ENCODE measurements around the gene INKA2.
A peak's percentile ranks its signal among the peaks of the same experiment; 100 is the strongest.

The INKA2 gene

GRCh38 chr1:111695801-111696200 is 43.4 kb downstream of the INKA2 start:
- no peak for TF ChIP-seq PAX5 (IDR thresholded peaks at IDR 0.05; ENCODE audit: insufficient read depth, low read length, severe bottlenecking)
- TF ChIP-seq POLR2AphosphoS5 (IDR thresholded peaks at IDR 0.05; ENCODE audit: low read depth, low read length): no peak
- no peak for TF ChIP-seq POU2F2 (IDR thresholded peaks at IDR 0.05; ENCODE audit: low read depth, low read length)
- TF ChIP-seq SPI1 (IDR thresholded peaks at IDR 0.05; ENCODE audit: low read depth, low read length): no peak
- no peak for TF ChIP-seq TAF1 (IDR thresholded peaks at IDR 0.05; ENCODE audit: low read depth, low read length)
- no peak for TF ChIP-seq POLR2A (IDR thresholded peaks at IDR 0.05; ENCODE audit: low read depth, low read length)
- DNase-seq (ENCODE audit: insufficient read length, low spot score) (no peak), FAIRE-seq (peak; percentile 87)

- no peak for FAIRE-seq
- no peak for DNase-seq (ENCODE audit: insufficient read length, low spot score)
- no peak for TF ChIP-seq POU2F2 (IDR thresholded peaks at IDR 0.05; ENCODE audit: low read depth, low read length)
- TF ChIP-seq PAX5 (IDR thresholded peaks at IDR 0.05; ENCODE audit: insufficient read depth, low read length, severe bottlenecking): no peak
- TF ChIP-seq POLR2AphosphoS5 (IDR thresholded peaks at IDR 0.05; ENCODE audit: low read depth, low read length): no peak
- no peak for TF ChIP-seq SPI1 (IDR thresholded peaks at IDR 0.05; ENCODE audit: low read depth, low read length)
- TF ChIP-seq POLR2A (IDR thresholded peaks at IDR 0.05; ENCODE audit: low read depth, low read length): no peak
- TF ChIP-seq TAF1 (IDR thresholded peaks at IDR 0.05; ENCODE audit: low read depth, low read length): no peak
Measured at GRCh38 chr1:111691886-111692285, 47.3 kb downstream of the INKA2 start.

GRCh38 chr1:111690306-111690617 is 48.9 kb downstream of the INKA2 start:
- no peak for TF ChIP-seq TAF1 (IDR thresholded peaks at IDR 0.05; ENCODE audit: low read depth, low read length)
- TF ChIP-seq POLR2A (IDR thresholded peaks at IDR 0.05; ENCODE audit: low read depth, low read length): no peak
- no peak for TF ChIP-seq SPI1 (IDR thresholded peaks at IDR 0.05; ENCODE audit: low read depth, low read length)
- no peak for TF ChIP-seq POLR2AphosphoS5 (IDR thresholded peaks at IDR 0.05; ENCODE audit: low read depth, low read length)
- TF ChIP-seq POU2F2 (IDR thresholded peaks at IDR 0.05; ENCODE audit: low read depth, low read length): no peak
- TF ChIP-seq PAX5 (IDR thresholded peaks at IDR 0.05; ENCODE audit: insufficient read depth, low read length, severe bottlenecking): no peak
- FAIRE-seq (no peak), DNase-seq (ENCODE audit: insufficient read length, low spot score) (no peak)
